Epithelial cell of proximal tubule (primary cell): Measurements from ENCODE around the gene OLFM4. TPM values are rescaled to one million over a fixed set of nuclear protein-coding genes. Genes with fewer than 3 reads are reported as not detected.

Experiments
- DNase-seq: peaks from one replicate; pipeline ENCODE4 v3.0.0-alpha.2; 2011; ENCODE audit warnings: low read depth
- H3K4me3 ChIP-seq: 2 replicates; pipeline ENCODE4 v1.5.1; 2011; ENCODE audit warnings: low read depth, mild to moderate bottlenecking, low read length
- total RNA-seq: library from RNA; depleted of rRNA; stranded (reverse); fragments of >200 nt; gene quantifications from 2 replicates; pipeline ENCODE4 v1.2.3, GENCODE V29; 2015
- TF ChIP-seq, protein P1 (sequence below): conservative IDR thresholded peaks from 2 replicates; pipeline ENCODE4 v1.5.1; 2012; ENCODE audit warnings: low read depth, mild to moderate bottlenecking, low read length

Gene OLFM4
- total RNA-seq, 1 donor from 2014 or later, result not detected

DNA sequence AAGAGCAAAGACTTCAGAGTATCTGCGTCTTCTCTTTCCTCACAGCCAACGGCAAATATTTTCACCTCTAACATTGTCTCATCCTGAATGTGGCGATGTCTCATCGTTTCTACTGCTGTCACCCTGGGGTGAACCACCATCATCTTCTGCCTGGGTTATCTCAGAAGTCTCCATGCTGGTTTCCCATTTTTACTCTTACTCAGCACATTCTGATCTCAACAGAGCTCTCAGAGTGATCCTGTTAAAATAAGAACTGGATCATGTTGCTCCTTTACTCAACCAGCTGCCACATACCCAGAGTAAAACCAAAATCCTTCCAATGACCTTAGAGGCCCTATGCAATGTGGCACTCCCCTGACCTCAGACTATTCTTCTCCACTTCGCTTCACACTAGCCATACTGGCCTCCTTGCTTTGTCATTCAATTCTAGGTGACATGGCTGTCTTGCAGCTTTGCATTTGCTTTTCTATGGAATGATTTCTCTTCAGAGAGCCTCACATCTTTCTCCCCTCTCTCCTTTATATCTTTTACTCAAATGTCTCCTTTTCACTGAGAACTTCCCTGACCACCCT lies 7.8 kb upstream of the OLFM4 start:
- no peak overlapping the region for H3K4me3 ChIP-seq
- TF ChIP-seq, protein P1, sequence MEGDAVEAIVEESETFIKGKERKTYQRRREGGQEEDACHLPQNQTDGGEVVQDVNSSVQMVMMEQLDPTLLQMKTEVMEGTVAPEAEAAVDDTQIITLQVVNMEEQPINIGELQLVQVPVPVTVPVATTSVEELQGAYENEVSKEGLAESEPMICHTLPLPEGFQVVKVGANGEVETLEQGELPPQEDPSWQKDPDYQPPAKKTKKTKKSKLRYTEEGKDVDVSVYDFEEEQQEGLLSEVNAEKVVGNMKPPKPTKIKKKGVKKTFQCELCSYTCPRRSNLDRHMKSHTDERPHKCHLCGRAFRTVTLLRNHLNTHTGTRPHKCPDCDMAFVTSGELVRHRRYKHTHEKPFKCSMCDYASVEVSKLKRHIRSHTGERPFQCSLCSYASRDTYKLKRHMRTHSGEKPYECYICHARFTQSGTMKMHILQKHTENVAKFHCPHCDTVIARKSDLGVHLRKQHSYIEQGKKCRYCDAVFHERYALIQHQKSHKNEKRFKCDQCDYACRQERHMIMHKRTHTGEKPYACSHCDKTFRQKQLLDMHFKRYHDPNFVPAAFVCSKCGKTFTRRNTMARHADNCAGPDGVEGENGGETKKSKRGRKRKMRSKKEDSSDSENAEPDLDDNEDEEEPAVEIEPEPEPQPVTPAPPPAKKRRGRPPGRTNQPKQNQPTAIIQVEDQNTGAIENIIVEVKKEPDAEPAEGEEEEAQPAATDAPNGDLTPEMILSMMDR, result no peak
- DNase-seq, result no peak

DNA sequence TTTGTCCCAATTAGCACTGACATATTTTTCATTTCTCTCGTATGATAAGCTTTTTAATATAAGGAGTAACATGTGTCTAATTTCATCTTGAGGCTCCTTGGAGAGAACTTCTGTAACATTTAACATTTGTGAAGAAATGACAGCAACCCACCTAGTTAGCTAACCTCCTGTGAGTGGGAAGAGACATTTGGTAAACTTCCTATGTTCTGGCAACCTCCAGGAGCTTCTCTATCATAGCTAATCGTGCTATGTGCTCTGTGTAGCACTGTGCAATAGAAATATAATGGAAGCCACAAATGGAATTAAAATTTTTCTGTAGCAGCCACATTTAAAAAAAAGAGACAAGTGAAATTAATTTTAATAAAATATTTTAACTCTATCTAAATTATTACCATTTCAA lies 5.4 kb upstream of the OLFM4 start:
- H3K4me3 ChIP-seq, result no peak overlapping the region
- no peak for DNase-seq
- TF ChIP-seq, protein P1, result no peak

DNA sequence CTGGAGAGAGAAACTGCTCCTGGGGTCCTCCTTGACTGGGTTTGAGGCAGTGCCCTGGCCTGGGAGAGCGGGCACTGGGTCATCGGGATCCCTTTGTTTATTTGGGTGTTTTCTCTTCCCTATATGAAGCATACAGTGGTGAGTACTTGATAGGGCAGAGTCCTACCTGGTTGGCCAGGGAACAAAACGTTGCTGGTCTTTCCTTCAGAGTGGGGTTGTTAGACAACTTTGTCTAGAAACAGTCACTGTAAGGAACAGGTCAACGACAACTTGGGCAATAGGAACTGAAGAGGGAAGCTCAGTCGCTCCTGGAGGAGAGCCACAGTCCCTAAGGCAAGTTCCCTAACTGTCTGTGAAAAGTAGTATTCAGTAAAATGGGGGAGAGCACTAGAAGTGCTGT lies 550 bp upstream of the OLFM4 start:
- no peak overlapping the region for H3K4me3 ChIP-seq
- TF ChIP-seq, protein P1, result no peak
- DNase-seq, result no peak

DNA sequence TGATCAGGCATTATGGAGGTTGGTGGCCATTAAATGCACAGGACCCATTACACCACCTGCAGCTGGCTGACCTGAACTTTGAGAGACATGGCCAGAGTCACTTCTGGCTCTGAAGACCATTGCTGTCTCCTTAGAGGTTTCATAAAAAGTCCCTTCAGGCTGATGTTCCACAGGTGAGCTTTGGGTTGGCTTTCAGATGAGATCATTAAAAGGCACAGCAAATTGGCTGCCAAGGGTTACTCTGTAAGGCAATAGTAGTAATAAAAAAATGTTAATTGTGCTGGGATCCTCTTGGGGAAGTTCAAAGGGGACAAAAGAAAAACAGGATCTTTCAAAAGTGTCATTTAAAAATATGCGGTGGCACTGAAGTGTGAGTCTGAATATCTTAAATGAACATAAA lies 4.2 kb downstream of the OLFM4 start:
- DNase-seq, result no peak
- no peak overlapping the region for H3K4me3 ChIP-seq
- TF ChIP-seq, protein P1, result no peak

DNA sequence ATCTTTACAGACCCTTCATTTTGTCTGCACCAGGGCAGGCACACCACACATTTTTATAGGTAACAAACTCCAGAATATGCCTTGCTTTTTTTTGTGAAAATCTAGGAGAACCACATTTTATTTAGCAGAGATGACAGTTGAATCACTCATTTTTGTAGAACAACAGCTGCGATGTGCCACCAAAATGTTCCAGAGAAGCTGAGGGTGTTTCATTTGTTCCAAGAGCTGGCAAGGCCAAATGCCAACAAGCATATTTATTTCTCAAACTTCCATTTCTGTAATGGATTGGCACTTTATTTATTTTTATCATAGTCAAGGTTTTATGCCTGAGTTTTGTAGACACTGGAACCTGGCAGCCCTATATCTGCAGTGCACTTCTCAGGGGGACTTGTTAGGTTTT lies 10.4 kb downstream of the OLFM4 start:
- no peak for DNase-seq
- H3K4me3 ChIP-seq, result no peak overlapping the region
- TF ChIP-seq, protein P1, result no peak

DNA sequence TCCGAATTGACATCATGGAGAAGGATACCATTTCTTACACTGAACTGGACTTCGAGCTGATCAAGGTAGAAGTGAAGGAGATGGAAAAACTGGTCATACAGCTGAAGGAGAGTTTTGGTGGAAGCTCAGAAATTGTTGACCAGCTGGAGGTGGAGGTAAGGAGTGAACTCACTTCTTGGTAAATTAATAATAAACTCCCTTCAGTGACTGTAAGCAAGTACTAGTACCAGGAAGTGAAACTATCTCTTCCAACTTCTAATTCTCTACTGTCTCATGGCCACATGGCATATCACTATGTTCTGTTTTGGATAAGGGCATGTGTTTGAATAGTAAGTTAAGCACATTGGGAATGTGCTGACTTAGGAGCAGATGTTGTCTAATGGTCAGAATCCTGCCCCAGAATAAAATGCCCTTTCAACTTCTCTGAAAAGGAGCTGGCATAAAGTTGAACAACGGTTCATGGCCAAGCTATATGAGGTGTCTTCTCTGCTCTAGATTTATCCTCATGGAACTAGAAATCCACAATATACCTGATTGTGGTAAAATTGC lies 13.4 kb downstream of the OLFM4 start:
- H3K4me3 ChIP-seq, result no peak overlapping the region
- TF ChIP-seq, protein P1, result no peak
- DNase-seq, result no peak

DNA sequence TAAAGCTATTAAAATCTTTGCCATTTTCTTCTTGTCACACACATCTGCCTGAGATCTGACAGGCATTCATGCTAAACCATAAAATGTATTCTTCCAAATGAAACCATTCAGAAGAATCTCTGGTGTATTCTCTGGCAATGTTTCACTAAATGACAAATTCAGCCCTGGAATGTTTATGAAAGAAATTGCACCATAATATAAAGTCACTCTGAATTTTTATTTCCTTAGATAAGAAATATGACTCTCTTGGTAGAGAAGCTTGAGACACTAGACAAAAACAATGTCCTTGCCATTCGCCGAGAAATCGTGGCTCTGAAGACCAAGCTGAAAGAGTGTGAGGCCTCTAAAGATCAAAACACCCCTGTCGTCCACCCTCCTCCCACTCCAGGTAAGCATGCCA lies 14.3 kb downstream of the OLFM4 start:
- no peak for DNase-seq
- TF ChIP-seq, protein P1, result no peak
- no peak overlapping the region for H3K4me3 ChIP-seq
